HUES64 (cell line): ENCODE measurements around the gene SCN2B.
"Not testable (repeated sequence)": the region's sequence is repeated elsewhere in the genome, so short reads cannot be mapped to it uniquely, and the experiment has no call there.

Experiments used
- H3K27ac ChIP-seq: 2 replicates; pipeline ENCODE4 v1.7.0; 2013; ENCODE audit warnings: low read depth, low read length, inconsistent platforms
- H3K27me3 ChIP-seq: 2 replicates; pipeline ENCODE4 v1.6.1; 2013; ENCODE audit warnings: mild to moderate bottlenecking, low read length; ENCODE audit not compliant: insufficient read depth
- H3K36me3 ChIP-seq: 2 replicates; pipeline ENCODE4 v1.6.1; 2013; ENCODE audit warnings: mild to moderate bottlenecking, low read length; ENCODE audit not compliant: insufficient read depth
- H3K4me1 ChIP-seq: 2 replicates; pipeline ENCODE4 v1.6.1; 2013; ENCODE audit warnings: mild to moderate bottlenecking, low read length, moderate library complexity; ENCODE audit not compliant: insufficient read depth
- H3K4me3 ChIP-seq: 2 replicates; pipeline ENCODE4 v1.5.1; 2013; ENCODE audit warnings: mild to moderate bottlenecking, low read length, moderate library complexity
- H3K9ac ChIP-seq: 2 replicates; pipeline ENCODE4 v1.6.1; 2013; ENCODE audit warnings: mild to moderate bottlenecking, low read depth, low read length
- H3K9me3 ChIP-seq: 2 replicates; pipeline ENCODE4 v1.6.1; 2013; ENCODE audit warnings: low read depth, low read length; ENCODE audit not compliant: insufficient read depth
- WGBS: fragments of 150-250, 120-280 bp; methylation state at CpG from one replicate; pipeline ENCODE4 v1.1.7; 2013; ENCODE audit warnings: missing lambda C conversion rate; 5-methylcytosine and 5-hydroxymethylcytosine counted together

SCN2B gene

DNA sequence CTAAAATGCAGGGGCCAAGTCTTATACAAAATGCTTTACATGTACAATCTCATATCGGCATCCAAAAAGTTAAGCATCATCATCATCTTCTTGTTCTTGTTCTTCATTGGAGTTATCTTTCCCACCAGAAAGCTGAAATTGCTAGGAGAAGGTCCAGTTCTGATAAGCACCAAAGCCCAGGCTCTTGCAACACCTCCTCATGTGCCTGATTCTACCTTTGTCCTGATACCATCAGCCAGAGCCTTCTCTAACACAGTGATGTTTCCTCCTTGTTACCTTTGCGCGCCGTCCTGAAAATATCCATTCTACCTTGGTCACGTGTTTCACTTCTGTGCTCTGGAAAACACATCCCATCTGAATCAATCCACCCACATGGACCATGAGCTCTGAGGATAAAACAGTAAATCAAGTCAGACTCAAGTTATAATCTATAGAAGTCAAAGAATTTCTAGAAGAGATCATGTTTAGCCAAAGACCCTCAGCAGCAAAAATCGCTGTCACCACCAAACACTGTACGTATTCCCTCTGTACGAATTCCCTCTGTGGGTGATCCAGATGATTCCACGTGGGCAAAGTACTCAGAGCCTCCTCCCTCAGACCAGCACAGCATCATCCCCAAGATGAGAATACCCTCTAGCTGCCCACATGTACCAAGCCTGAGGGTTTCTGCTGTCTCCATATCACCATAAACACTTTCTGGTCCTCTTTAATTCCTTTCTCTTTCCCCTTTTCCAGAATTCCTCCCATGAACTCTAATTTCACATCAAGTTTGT, 29.4 kb upstream of the SCN2B start:
- Histone ChIP-seq H3K4me3 (no peak overlapping the region), H3K27ac (no peak overlapping the region), H3K4me1 (peaks cover 13% of the 10 kb centered on the region), H3K27me3 (peaks cover 5% of the 10 kb centered on the region; the same call in 1 of the 2 replicates), H3K9me3 (no peaks in the 10 kb centered on the region), H3K36me3 (no peaks in the 10 kb centered on the region), H3K9ac (no peak overlapping the region)
- 91% methylated on average over 9 of the region's 9 CpGs for WGBS

DNA sequence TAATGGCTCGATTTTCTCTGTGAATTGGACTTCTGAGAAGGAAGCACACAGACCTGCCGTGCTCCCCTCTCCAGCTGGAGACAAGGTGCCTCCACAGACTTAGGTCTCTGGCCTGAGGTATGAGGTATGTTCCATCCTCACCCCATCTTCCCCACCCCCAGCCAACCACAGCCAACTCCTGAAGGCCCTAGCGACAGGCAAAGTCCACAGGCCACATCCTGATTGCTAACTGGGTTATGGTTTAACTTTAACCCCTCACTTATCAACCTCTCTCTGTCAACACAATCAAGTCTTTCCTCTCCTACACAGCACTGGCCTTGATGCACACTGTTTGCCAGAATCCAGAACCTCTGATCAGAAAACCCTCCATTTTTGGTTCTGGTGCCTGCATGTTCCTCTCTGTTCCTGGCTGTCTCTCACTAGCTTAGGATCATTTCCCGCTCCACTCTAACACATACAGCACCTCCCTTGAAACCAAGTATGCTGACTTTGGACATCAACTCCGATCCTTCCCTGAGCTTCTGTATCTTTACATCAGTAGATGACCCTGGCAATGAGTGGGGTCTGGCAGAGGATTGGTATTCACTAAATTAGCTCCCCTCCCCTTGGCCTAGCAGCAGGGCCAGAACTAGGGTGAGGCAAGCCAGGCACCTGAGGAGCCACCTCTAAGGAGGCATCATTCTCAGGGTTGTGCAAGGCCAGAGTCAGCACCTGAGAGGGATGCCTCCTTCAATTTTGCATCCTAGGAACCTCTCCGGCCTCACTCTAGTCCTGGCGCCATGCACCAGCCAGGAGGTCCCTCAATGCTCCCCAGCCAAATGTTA, 26.4 kb upstream of the SCN2B start:
- WGBS: 92% methylated on average over 7 of the region's 7 CpGs
- peaks cover 12% of the 10 kb centered on the region for H3K4me1 ChIP-seq

DNA sequence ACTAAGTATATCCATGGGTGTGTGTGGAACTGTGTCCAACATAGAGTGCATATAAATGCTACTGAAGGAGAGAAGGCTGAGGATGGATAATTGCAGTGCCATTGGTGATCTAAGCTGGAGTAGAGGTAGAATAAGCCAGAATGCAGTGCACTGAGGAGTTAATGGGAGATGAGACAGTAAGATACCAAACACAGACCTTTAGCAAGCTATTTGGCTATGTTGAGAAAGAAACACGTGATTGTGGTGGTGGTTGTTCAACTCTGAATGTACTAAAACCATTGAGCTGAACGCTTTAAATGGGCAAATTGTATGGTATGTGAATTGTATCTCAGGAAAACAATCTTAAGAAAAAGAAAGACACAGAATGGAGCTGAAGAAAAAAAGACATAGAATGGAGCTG, 25.5 kb upstream of the SCN2B start:
- H3K36me3 ChIP-seq: no peaks in the 10 kb centered on the region
- peaks cover 5% of the 10 kb centered on the region; the same call in 1 of the 2 replicates for H3K27me3 ChIP-seq
- no peak overlapping the region for H3K4me3 ChIP-seq
- H3K9me3 ChIP-seq: no peaks in the 10 kb centered on the region
- H3K9ac ChIP-seq: no peak overlapping the region
- no peak overlapping the region for H3K27ac ChIP-seq
- 90% methylated on average over 2 of the region's 2 CpGs for WGBS
- H3K4me1 ChIP-seq: peaks cover 15% of the 10 kb centered on the region

More for the DNA sequence above, 26.4 kb upstream of the SCN2B start:
- no peak overlapping the region for H3K9ac ChIP-seq
- no peak overlapping the region for H3K27ac ChIP-seq
- no peaks in the 10 kb centered on the region for H3K9me3 ChIP-seq
- peaks cover 5% of the 10 kb centered on the region; the same call in 1 of the 2 replicates for H3K27me3 ChIP-seq
- no peaks in the 10 kb centered on the region for H3K36me3 ChIP-seq
- H3K4me3 ChIP-seq: no peak overlapping the region

DNA sequence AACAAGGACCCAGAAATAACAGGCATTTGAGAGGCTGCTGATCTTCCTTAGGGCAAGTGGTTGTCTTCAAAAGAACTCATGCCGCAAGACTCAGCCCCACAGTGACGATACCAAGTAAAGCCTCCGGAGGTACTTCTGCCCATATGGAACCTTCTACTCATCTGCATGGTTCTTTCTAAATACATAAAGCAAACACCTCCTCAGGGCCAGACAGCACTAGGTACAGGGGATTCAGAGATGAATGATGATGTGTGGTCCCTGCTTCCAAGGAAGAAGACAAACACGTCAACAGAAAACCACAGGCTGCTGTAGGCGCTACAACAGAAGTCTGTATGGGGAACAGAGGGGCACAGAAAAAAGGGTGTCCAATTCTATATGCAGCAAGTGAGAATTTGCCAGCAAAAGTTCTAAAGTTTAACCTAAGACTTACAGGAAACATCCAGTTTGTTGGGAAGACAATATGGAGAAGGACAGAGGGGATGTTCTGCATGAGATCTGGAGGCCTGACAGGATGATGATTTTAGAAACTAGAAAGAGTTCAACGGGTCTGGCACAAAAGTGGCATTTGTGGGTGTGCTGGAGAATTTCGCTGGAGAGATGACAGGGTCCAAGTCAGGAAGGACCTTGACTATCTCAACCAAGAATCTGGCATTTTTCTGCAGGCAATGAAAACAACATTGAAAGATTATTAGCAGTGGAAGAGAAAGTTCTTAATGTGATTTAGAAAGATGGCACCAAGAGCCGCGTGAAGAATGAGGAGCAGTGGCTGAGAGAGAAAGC, 24.7 kb upstream of the SCN2B start:
- Histone ChIP-seq H3K27ac (no peak overlapping the region), H3K9me3 (no peaks in the 10 kb centered on the region), H3K36me3 (no peaks in the 10 kb centered on the region), H3K9ac (no peak overlapping the region), H3K4me3 (no peak overlapping the region), H3K27me3 (peaks cover 5% of the 10 kb centered on the region; the same call in 1 of the 2 replicates), H3K4me1 (peaks cover 19% of the 10 kb centered on the region)
- WGBS: 92% methylated on average over 9 of the region's 9 CpGs

DNA sequence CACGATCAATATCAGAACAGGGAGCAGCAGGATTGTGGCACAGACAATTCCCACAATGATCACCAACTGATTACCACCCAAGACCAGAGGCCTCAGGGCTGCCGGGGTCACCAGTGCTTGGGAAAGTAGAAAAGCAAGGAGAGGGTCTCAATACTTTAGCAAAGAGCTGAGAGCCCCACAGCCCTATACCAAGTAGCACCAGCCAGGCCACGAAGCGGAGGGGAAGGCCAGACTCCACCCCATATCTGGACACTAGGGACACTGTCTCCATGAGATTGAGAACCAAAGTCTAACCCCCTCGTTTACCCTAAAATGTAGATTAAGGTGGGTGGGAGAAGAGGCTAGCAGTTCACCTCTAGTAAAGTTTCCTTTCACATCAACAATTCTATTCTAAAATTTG, 24.1 kb upstream of the SCN2B start:
- Histone ChIP-seq H3K4me3 (no peak overlapping the region), H3K27ac (no peak overlapping the region), H3K36me3 (no peaks in the 10 kb centered on the region), H3K9ac (no peak overlapping the region), H3K27me3 (peaks cover 5% of the 10 kb centered on the region; the same call in 1 of the 2 replicates), H3K9me3 (no peaks in the 10 kb centered on the region), H3K4me1 (peaks cover 19% of the 10 kb centered on the region)
- WGBS: 90% methylated on average over 4 of the region's 5 CpGs

DNA sequence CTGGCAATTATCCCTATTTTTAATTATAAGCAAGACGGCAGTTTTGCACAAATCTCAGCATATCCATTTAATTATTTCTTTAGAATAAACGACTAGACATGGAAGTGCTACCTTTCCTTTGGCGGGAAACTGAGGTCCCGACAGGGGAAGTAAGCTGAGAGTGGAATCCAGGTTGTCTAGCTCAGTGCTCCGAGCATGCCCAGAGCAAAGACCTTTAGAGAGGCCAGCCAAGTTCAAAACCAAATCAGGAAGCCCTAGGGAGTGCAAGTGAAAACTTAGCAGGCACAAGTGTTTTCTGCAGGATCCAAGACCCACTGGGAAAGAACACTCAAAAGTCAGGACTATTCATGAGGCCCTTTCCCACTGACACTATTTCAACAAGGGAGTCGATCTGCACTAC, 22.7 kb upstream of the SCN2B start:
- Histone ChIP-seq H3K4me3 (no peak overlapping the region), H3K27ac (no peak overlapping the region), H3K36me3 (no peaks in the 10 kb centered on the region), H3K9me3 (no peaks in the 10 kb centered on the region), H3K27me3 (peaks cover 5% of the 10 kb centered on the region; the same call in 1 of the 2 replicates), H3K4me1 (peaks cover 26% of the 10 kb centered on the region), H3K9ac (no peak overlapping the region)
- 91% methylated on average over 6 of the region's 6 CpGs for WGBS

DNA sequence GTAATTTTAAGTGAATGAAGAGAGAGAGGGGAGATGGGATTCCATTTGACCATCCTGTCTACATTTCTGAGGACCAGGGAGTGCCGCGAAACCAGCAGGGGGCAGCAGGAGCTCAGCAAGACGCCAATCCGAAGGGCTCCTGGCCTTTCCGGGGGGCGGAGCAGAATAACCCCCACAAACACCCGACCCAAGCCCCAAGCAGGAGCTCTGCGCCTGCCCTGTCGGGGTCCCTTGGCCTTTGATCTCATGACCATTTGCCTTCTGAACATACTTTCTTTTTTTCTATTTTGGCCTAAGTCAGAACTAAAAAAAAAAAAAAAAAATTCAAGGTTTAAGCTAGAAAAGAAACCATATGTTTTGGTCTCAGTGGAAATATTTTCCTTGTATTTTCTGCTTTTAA, 21.9 kb upstream of the SCN2B start:
- Histone ChIP-seq H3K27ac (no peak overlapping the region), H3K4me1 (peaks cover 26% of the 10 kb centered on the region), H3K9me3 (no peaks in the 10 kb centered on the region), H3K36me3 (no peaks in the 10 kb centered on the region), H3K9ac (no peak overlapping the region), H3K27me3 (peaks cover 5% of the 10 kb centered on the region; the same call in 1 of the 2 replicates), H3K4me3 (no peak overlapping the region)
- 4% methylated on average over 8 of the region's 9 CpGs for WGBS

DNA sequence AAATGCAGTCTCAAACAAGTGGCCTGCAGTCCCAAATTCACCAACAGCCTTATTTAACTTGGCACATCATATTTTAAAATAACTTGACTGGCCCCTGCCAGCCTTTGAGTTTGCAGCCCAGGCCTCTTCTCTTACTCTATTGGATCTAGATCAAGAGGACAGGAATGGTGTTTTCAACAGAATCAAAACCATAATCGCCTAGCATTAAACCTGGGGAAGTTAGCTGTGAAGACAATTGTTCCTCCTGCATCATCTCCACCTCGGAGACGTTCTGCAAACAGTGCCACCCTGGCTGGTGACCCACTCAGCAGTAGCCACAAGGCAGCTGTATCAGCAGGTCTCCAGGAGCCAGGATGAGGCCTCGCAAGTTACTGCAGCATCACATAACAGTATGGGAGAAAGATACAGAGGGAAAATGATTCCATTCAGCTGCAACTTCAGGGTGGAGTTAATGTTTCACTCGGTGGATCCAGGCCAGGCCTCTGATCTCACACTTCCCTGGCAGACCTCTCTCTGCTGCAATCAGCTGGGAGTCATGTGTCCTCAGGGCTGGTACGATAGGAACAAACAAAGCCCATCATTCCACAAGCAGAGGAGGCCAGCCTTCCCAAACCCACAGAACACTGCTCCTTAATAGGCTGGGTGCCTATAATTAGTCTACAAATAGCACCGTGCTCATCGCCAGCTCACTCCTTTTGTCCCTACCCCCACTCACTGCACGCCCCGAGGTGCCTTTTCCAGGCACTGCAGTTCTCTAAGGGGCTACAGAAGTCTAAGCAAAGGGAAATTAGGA, 18.6 kb upstream of the SCN2B start:
- Histone ChIP-seq H3K27me3 (no peaks in the 10 kb centered on the region), H3K9ac (no peak overlapping the region), H3K36me3 (no peaks in the 10 kb centered on the region), H3K27ac (no peak overlapping the region), H3K4me1 (peaks cover 26% of the 10 kb centered on the region), H3K4me3 (no peak overlapping the region), H3K9me3 (no peaks in the 10 kb centered on the region)
- WGBS: 73% methylated on average over 10 of the region's 10 CpGs

DNA sequence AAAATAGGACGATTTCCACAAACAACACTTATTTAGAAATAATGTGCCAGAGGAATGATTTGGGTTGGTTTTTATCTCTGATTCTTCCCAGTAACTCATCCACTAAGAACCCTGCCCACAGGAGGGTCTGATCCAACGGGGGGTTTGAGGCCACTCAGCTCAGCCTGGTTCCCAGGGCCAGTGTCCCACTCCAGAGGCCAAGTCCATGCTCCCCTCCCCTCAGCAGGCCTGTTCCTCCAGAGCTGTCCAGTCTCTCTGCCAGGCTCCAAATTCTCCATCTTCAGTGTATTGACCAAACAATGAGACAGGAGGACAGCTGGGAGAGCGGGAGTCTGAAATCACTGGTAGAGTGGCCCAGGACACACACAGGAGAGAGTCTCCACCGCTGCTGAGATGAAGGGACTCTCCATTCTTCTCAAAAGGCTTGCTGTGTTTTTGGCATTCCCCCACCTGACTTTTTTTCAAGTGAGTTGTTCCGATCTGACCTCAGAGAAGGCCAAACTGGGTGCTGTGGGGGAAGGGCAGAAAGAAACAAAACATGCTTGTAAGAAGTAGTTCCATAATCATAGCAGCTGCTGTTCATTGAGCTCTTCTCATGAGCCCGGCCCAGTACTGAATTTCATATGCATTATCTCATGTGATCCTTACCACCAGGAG, 17.6 kb upstream of the SCN2B start:
- Histone ChIP-seq H3K27me3 (no peaks in the 10 kb centered on the region), H3K27ac (no peak overlapping the region), H3K4me3 (no peak overlapping the region), H3K9ac (no peak overlapping the region), H3K9me3 (no peaks in the 10 kb centered on the region), H3K36me3 (no peaks in the 10 kb centered on the region), H3K4me1 (peaks cover 26% of the 10 kb centered on the region)
- WGBS: 85% methylated on average over 5 of the region's 6 CpGs

DNA sequence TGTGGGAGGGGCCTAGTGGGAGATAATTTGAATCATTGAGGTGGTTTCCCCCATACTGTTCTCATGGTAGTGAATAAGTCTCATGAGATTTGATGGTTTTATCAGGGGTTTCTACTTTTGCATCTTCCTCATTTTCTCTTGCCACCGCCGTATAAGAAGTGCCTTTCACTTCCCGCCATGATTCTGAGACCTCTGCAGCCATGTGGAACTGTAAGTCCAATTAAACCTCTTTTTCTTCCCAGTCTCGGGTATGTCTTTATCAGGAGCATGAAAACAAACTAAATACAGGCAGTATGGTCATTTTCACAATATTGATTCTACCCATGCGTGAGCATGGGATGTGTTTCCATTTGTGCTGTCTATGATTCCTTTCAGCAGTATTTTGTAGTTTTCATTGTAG, 16.4 kb upstream of the SCN2B start:
- not testable (repeated sequence) for H3K9ac ChIP-seq, H3K27me3 ChIP-seq, H3K4me3 ChIP-seq, H3K36me3 ChIP-seq, H3K27ac ChIP-seq, H3K9me3 ChIP-seq
- H3K4me1 ChIP-seq: peaks cover 17% of the 10 kb centered on the region
- WGBS: 98% methylated on average over 5 of the region's 5 CpGs
